Medulla oblongata (tissue), 1 donor: ENCODE results near the gene ROS1.
"Not testable (repeated sequence)": the region's sequence is repeated elsewhere in the genome, so short reads cannot be mapped to it uniquely, and the experiment has no call there.

Source experiments
- DNase-seq: peaks from one replicate; pipeline ENCODE4 v3.0.0-alpha.2; 2015; ENCODE audit errors: extremely low spot score

The ROS1 gene

GRCh38 chr6:117267766-117268534 lies 157.8 kb downstream of the ROS1 start:
- no peak for DNase-seq

- no peak for DNase-seq
These were observed 158.7 kb downstream of the ROS1 start for GRCh38 chr6:117267054-117267347.

GRCh38 chr6:117266257-117267053 lies 159.3 kb downstream of the ROS1 start:
- no peak for DNase-seq

- peak; percentile 59 for DNase-seq
These were observed 160.1 kb downstream of the ROS1 start, which contains the start of gene VGLL2 for GRCh38 chr6:117265410-117266256. TSS of gene VGLL2 (plus strand) at chr6:117265558. CDS start at chr6:117265764, 206 bp downstream.

- DNase-seq = peak; percentile 5
These were observed 160.9 kb downstream of the ROS1 start for GRCh38 chr6:117264692-117265409.

- no peak for DNase-seq
These were observed 161.4 kb downstream of the ROS1 start for GRCh38 chr6:117264369-117264691.

GRCh38 chr6:117263353-117263927 lies 162.3 kb downstream of the ROS1 start:
- DNase-seq = no peak

GRCh38 chr6:117262799-117263198 lies 162.9 kb downstream of the ROS1 start:
- no peak for DNase-seq

GRCh38 chr6:117253785-117254184 lies 172.0 kb downstream of the ROS1 start:
- no peak for DNase-seq

GRCh38 chr6:117244979-117245378 lies 180.8 kb downstream of the ROS1 start:
- not testable (repeated sequence) for DNase-seq

- DNase-seq = not testable (repeated sequence)
These were observed 181.2 kb downstream of the ROS1 start for GRCh38 chr6:117244571-117244970.
